Measurements from ENCODE around the gene DKK3.

DKK3 gene

DNA sequence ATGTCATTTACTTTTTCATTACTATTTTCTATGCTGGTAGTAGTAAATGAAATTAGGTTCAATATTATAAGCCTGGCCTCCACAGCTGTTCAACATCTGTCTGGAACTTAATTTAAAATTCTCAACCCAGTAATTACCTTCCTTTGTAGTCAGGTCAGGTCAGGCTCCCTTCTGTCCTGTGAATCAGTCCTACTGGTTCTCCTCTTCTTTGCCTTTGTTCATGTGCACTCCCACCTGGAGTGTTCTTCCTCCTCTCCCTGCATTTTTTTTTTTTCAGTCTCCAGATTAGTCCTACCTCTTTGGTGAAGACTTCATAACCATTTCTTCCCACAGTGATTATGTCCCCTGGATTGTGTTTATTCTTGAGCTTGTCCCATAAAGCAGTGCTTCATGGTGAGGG, 67.9 kb downstream of the DKK3 start:
- H3K4me3 ChIP-seq (ENCODE audit: control insufficient read depth, low read depth, low read length): no peak overlapping the region
- DNase-seq (ENCODE audit: low read depth): no peak
- TF ChIP-seq, protein P1, sequence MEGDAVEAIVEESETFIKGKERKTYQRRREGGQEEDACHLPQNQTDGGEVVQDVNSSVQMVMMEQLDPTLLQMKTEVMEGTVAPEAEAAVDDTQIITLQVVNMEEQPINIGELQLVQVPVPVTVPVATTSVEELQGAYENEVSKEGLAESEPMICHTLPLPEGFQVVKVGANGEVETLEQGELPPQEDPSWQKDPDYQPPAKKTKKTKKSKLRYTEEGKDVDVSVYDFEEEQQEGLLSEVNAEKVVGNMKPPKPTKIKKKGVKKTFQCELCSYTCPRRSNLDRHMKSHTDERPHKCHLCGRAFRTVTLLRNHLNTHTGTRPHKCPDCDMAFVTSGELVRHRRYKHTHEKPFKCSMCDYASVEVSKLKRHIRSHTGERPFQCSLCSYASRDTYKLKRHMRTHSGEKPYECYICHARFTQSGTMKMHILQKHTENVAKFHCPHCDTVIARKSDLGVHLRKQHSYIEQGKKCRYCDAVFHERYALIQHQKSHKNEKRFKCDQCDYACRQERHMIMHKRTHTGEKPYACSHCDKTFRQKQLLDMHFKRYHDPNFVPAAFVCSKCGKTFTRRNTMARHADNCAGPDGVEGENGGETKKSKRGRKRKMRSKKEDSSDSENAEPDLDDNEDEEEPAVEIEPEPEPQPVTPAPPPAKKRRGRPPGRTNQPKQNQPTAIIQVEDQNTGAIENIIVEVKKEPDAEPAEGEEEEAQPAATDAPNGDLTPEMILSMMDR (IDR thresholded peaks at IDR 0.05; ENCODE audit: control insufficient read depth, insufficient read depth, low read depth, low read length, missing control alignments): no peak

DNA sequence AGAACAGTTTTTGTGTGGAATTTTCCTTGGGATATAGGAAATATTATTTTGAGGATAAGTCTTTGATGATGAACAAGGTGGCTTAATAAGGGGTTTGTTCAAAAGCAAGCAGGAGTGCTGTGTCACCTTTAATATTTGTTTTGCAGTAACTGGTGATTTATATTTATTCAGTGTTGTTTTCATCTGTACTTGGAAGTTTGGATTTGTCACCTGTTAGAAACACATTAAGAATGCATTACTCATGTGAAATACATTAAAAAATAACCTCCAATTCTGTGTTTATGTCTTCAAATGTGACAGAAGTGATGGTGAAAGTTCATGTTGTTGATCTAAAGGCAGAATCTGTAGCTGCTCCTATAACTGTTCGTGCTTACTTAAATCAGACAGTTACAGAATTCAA, 70.5 kb downstream of the DKK3 start:
- no peak for DNase-seq (ENCODE audit: low read depth)
- TF ChIP-seq, protein P1 (IDR thresholded peaks at IDR 0.05; ENCODE audit: control insufficient read depth, insufficient read depth, low read depth, low read length, missing control alignments): no peak
- no peak overlapping the region for H3K4me3 ChIP-seq (ENCODE audit: control insufficient read depth, low read depth, low read length)

DNA sequence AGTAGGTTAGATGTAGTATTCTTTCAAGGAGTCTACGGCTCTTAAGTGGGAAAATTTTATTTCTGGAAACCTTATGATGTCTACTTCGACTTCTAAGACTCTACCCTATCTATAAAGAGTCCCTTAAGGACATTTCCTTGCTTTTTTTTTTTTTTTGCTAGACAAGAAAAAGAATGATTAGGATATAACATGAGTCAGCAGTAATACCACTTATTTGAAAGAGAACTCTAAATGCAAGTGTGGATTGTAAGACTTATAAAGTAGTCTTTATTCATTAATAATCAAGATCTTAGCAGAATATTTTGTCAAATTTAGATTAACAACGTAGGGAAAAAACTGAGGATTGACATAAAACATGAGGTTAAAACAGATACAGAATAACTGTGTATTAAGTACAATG, 71.0 kb downstream of the DKK3 start:
- H3K4me3 ChIP-seq (ENCODE audit: control insufficient read depth, low read depth, low read length): no peak overlapping the region
- no peak for DNase-seq (ENCODE audit: low read depth)

GRCh38 chr11:11935536-11935935, 72.9 kb downstream of the DKK3 start:
- DNase-seq (ENCODE audit: low read depth): no peak
- TF ChIP-seq, protein P1 (IDR thresholded peaks at IDR 0.05; ENCODE audit: control insufficient read depth, insufficient read depth, low read depth, low read length, missing control alignments): no peak
- H3K4me3 ChIP-seq (ENCODE audit: control insufficient read depth, low read depth, low read length): no peak overlapping the region

More for the DNA sequence above, 71.0 kb downstream of the DKK3 start:
- TF ChIP-seq, protein P1 (IDR thresholded peaks at IDR 0.05; ENCODE audit: control insufficient read depth, insufficient read depth, low read depth, low read length, missing control alignments): no peak

DNA sequence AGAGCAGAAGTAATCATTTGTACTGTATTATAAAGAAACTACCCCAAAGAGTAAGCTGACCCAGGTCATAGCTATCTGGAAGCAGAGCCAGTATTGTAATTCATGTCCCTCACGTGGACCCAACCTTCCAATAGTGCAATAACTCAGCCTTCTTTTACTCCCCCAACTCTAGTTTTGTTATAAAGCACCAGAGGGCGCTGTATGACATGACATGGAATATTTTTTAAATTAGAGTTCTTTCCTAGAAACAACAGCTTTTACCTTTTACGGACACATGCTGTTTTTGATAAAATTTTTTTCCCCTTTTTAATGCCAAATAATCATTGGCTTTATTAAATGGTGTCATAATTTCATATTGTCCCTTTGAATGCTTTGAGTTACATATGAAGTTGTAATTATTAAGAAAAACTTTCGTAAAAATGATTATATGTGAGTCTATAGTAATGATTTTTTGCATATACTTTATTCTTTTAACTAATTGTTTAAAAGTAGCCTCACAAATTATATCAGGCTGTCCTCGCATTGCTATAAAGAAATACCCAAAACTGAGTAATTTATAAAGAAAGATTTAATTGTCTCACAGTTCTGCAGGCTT, 76.9 kb downstream of the DKK3 start:
- H3K4me3 ChIP-seq (ENCODE audit: control insufficient read depth, low read depth, low read length): no peak overlapping the region
- DNase-seq (ENCODE audit: low read depth): peak; percentile 28
- TF ChIP-seq, protein P1 (IDR thresholded peaks at IDR 0.05; ENCODE audit: control insufficient read depth, insufficient read depth, low read depth, low read length, missing control alignments): peak; percentile 51

DNA sequence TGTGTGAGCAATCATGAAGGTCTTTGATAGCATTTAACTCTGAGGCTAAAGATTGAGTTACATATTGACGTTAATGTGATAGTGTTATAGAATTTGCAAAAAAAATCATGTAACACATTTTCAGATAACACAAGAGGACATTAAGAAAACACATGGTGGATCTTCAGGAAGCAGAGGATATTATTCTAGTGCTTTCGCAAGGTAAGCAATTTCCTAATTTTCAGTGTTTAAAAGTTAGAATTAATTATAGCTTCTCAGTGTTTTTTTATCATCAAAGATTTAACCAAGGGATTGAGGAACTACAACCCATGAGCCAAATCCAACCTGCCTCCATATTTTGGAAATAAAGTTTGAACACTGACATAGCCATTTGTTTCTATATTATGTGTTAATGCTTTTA, 78.5 kb downstream of the DKK3 start:
- no peak overlapping the region for H3K4me3 ChIP-seq (ENCODE audit: control insufficient read depth, low read depth, low read length)
- no peak for DNase-seq (ENCODE audit: low read depth)
- TF ChIP-seq, protein P1 (IDR thresholded peaks at IDR 0.05; ENCODE audit: control insufficient read depth, insufficient read depth, low read depth, low read length, missing control alignments): no peak

DNA sequence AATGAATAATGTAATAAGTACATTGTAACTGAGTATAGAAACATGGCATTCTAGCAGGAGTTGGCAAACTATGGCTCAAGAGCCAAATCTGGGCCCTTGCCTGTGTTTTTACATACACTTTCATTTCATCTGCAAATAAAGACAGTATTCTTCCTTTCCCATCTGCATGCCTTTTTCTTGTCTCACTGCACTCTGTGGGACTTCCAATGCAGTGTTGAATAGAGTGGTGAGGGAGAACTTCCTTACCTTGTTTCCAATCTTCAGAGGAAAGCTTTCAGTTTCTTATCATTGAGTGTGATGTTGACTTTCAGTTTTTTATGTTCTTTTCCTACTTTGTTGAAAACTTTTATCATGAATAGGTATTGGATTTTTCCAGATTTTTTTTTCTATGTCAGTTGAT, 84.6 kb downstream of the DKK3 start:
- no peak for DNase-seq (ENCODE audit: low read depth)
- TF ChIP-seq, protein P1 (IDR thresholded peaks at IDR 0.05; ENCODE audit: control insufficient read depth, insufficient read depth, low read depth, low read length, missing control alignments): no peak
- H3K4me3 ChIP-seq (ENCODE audit: control insufficient read depth, low read depth, low read length): no peak overlapping the region
